Lower leg skin (tissue), 4 donors: ENCODE measurements around the gene EFCAB6. TPM values are rescaled to one million over a fixed set of nuclear protein-coding genes. Genes with fewer than 3 reads are reported as not detected.

Source experiments
- DNase-seq, 2 donors: peaks; one replicate each; pipeline ENCODE4 v3.0.0-alpha.2; 2019; ENCODE audit warnings: low spot score in 2 of 2
- H3K4me3 ChIP-seq: fragments of 200-600 bp; sonication (generic); 2 replicates; pipeline ENCODE4 v1.5.1; 2017; ENCODE audit warnings: mild to moderate bottlenecking, low read depth; ENCODE audit not compliant: poor library complexity, severe bottlenecking
- CTCF ChIP-seq, 3 donors: fragments of 450-650 bp; IDR thresholded peaks; one replicate each; pipeline ENCODE4 v1.5.1; 2016; ENCODE audit warnings: antibody characterized with exemption in 3 of 3, mild to moderate bottlenecking in 3 of 3, moderate library complexity in 2 of 3
- POLR2A ChIP-seq, 2 donors: fragments of 450-650 bp; IDR thresholded peaks; one replicate each; pipeline ENCODE4 v1.6.1; 2016 to 2017; ENCODE audit warnings: antibody characterized with exemption in 2 of 2, mild to moderate bottlenecking in 1 of 2, moderate library complexity in 1 of 2
- WGBS, 2 donors: methylation state at CpG; one replicate each; pipeline ENCODE4 v1.1.5; 2018; 5-methylcytosine and 5-hydroxymethylcytosine counted together
- intact Hi-C: fragments of 100-400 bp; cut with DNase I; formaldehyde crosslinking; loops from one replicate; pipeline ENCODE4 v1.15.0; 2023; ENCODE audit warnings: low total_unique reads
- total RNA-seq, 4 donors: library from RNA; depleted of rRNA; stranded (reverse); fragments of >200 nt; gene quantifications; one replicate each; pipeline ENCODE4 v1.1.0, GENCODE V29; 2016

Gene EFCAB6
- total RNA-seq, 4 donors from 2014 or later: 0.44 to 4.2 (median 1.8) TPM

DNA sequence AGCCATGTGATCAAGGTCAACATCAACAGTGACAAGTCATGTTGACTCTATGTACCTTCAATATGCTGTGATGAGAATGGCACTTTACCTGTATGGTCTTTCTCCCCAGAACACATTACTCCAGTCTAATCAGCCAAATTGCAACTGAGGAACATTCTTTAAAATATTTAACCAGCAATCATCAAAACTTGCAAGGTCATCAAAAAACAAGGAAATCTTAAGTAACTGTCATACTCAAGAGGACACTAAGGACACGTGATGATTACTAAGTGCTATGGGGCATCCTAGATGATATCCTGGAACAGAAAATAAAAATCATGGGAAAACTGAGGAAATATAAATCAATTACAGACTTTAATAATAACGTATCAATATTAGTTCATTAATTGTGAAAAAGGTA is 118.9 kb downstream of the EFCAB6 start:
- 91 to 93% methylated on average over 2 of the region's 2 CpGs for WGBS, 2 donors
- DNase-seq: no peak
- intact Hi-C loops: no loop called here
- TF ChIP-seq CTCF (IDR thresholded peaks at IDR 0.05) (no peak), POLR2A (IDR thresholded peaks at IDR 0.05) (no peak)
- no peak overlapping the region for H3K4me3 ChIP-seq

- TF ChIP-seq POLR2A (IDR thresholded peaks at IDR 0.05) (no peak), CTCF (IDR thresholded peaks at IDR 0.05) (no peak)
- no peak for DNase-seq
- intact Hi-C loops: no loop called here
- H3K4me3 ChIP-seq: no peak overlapping the region
- WGBS, 2 donors: 79 to 95% methylated on average over 6 of the region's 6 CpGs
Observed at GRCh38 chr22:43689356-43689755, 122.7 kb downstream of the EFCAB6 start.

GRCh38 chr22:43682851-43683250 is 129.3 kb downstream of the EFCAB6 start:
- intact Hi-C loops: no loop called here
- TF ChIP-seq POLR2A (IDR thresholded peaks at IDR 0.05) (no peak), CTCF (IDR thresholded peaks at IDR 0.05) (no peak)
- no peak for DNase-seq
- no peak overlapping the region for H3K4me3 ChIP-seq
- 82 to 85% methylated on average over 6 of the region's 6 CpGs for WGBS, 2 donors

DNA sequence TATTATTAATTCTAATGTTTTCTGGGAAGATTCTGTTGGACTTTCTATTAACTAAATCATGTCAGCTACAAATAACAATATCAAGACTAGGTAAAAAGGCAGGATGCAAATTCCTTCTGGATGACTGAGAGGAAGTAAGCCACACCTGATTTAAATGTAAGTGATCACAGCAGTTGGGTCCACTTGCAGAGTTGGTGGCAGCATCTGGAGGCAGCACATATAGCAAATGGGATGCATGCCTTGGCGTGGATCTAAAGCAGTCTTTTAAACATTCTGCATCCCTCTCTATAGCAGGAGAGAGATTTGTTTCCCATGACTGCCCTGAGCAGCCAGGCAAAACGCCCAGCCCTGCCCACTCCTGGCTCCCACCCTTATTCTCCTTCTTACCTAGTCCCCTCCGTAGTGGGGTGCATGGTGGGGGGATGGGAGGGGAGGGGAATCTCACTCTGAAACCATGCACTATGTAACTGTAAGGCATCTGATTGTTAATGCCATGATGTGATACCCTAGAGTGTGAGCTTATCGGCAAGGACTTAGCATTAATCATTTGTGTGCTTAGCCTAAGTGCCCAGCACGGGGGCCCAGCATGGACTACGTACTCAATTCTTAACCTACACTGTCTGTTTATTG is 130.3 kb downstream of the EFCAB6 start:
- H3K4me3 ChIP-seq: no peak overlapping the region
- 68 to 79% methylated on average over 6 of the region's 6 CpGs for WGBS, 2 donors
- intact Hi-C loops: no loop called here
- no peak for DNase-seq
- TF ChIP-seq POLR2A (IDR thresholded peaks at IDR 0.05) (no peak), CTCF (IDR thresholded peaks at IDR 0.05) (no peak)

DNA sequence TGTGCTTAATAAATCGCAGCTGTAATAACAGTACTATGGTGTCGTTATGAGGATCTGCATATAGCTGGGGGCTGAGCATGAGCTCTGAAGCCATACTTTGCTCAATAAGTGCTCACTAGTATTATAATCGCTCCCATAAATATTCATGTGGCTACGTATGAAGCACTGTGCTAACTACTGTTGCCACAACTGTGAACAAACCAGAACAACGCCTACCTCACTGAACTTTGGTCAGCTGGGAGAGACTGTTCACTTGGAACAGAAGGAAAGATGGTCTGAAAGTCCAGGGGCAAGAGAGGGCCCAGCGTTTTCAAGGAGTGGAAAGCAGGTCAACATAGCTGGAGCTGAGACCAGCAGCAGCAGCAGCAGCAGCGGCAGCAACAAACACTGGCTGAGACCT is 141.6 kb downstream of the EFCAB6 start:
- no peak overlapping the region for H3K4me3 ChIP-seq
- DNase-seq: no peak

More for the DNA sequence above, 141.6 kb downstream of the EFCAB6 start:
- intact Hi-C loops: no loop called here
- TF ChIP-seq CTCF (IDR thresholded peaks at IDR 0.05) (no peak), POLR2A (IDR thresholded peaks at IDR 0.05) (no peak)
- WGBS, 2 donors: 67 to 69% methylated on average over 7 of the region's 7 CpGs
